ENCODE data around the gene IFT81.
"Not testable (repeated sequence)": the region's sequence is repeated elsewhere in the genome, so short reads cannot be mapped to it uniquely, and the experiment has no call there.

The IFT81 gene, protein sequence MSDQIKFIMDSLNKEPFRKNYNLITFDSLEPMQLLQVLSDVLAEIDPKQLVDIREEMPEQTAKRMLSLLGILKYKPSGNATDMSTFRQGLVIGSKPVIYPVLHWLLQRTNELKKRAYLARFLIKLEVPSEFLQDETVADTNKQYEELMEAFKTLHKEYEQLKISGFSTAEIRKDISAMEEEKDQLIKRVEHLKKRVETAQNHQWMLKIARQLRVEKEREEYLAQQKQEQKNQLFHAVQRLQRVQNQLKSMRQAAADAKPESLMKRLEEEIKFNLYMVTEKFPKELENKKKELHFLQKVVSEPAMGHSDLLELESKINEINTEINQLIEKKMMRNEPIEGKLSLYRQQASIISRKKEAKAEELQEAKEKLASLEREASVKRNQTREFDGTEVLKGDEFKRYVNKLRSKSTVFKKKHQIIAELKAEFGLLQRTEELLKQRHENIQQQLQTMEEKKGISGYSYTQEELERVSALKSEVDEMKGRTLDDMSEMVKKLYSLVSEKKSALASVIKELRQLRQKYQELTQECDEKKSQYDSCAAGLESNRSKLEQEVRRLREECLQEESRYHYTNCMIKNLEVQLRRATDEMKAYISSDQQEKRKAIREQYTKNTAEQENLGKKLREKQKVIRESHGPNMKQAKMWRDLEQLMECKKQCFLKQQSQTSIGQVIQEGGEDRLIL

DNA sequence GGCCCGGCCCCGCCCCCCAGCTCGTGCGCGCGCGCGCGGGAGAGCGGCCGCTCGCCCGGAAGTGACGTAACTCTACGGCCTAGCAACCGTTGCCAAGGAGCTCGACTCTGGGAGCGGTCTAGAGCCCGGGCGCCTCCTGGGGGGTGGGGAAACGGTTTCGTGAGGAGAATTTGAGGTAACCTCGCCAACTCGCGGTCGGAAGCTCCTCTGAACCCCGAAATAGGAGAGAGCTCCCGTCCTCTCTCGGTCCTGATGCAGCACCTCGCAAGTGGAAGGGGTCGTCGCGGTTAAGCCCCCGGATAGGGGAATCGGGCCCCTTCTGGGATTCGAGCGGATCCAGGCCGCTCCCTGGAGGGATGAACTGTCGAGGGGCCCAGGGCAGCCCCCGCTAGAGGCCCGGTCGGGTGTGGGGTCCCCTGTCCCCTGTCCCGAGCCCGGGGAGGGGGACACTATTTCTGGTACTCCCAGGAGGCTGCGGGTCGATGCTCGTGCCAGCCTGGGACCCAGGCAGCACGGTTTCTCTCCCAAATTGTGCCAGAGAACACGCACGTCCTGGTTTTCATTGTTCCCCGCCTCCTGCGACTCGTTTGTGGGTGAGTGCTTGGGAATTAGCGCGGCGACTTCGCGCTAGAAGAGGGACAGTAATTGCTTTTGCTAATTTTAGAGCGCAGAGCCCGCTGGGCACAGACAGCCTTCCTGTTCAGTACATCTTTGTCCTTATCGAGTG is at the start of gene IFT81:
Gene IFT81 (plus strand): TSS at position 89 of the 727 bp plus-strand sequence. CDS start 3,024 bp downstream, outside the sequence.
- DNase-seq, result peak; percentile 97

DNA sequence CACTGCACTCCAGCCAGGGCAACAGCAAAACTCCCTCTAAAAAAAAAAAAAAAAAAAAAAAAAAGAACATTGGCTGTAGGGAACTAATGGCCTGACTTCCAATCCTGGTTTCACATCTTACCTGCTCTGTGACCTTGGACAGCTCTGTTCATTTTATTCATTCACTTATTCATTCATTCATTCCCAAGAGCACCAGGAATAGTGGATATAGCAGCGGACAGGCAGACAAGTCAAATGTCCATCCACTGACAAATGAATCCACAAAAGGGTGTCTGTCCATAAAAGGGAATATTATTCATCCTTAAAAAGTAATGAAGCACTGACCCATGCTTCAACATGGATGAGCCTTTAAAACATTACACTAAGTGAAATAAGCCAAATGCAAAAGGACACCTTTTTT is 48.3 kb upstream of the IFT81 start:
- DNase-seq, result no peak

DNA sequence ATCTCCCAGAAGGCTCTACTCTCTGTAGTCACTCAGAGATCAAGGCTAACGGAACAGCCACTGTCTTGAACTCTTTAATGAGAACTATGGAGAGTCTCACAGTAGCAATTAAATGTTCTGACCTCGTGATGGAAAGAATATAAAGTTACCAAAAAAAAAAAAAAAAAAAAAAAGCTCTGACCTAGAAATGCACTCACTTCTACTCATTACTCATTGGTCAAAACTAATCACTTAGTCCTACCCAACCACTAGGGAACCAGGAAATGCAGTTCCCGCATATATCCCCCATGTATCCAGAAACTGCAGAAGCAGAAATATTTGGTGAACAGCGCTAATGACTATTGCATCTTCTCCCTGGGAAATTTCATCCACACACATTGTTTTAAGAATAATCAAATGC is 46.4 kb upstream of the IFT81 start:
- no peak for DNase-seq

DNA sequence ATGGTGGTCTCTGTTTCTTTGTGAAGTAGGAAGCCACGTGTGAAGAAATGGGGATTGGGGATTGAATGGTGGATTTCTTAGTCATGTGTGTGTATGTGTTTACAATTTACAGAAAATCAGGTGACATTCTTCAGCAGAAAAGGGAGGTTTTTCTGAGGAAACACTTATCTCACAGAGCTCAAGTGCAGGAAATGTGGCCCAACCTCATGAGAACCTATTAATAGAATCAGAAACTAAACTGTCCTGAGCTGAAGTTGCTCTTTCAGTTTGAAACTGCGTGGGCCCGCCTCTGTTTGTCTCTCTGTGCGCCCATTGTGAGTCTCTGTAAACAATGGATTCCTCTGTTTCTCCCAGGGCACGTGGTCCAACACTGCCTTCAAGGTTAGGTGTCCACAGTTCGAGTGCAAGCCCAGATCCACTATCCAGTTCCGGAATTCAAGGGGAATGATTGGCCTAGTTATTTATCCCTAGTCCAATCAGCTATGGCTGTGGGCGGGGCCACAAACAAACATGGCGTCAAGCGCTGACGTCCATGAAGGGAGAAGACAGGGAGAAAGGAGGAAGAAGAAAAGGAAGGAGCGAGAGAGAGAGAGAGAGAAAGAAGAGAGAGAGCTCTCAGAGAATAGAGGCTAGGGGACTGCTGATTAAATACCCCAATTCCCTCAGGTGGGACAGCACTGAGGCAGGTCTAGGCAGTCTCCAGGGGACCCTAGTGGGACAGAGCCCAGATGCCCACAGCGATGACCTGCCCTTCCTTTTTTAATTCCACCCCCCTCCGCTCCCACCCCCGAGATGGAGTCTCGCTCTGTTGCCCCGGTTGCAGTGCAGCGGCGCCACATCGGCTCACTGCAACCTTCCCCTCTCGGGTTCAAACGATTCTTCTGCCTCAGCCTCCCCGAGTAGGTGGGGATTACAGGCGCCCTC is 44.4 kb upstream of the IFT81 start:
- DNase-seq, result peak; percentile 91

DNA sequence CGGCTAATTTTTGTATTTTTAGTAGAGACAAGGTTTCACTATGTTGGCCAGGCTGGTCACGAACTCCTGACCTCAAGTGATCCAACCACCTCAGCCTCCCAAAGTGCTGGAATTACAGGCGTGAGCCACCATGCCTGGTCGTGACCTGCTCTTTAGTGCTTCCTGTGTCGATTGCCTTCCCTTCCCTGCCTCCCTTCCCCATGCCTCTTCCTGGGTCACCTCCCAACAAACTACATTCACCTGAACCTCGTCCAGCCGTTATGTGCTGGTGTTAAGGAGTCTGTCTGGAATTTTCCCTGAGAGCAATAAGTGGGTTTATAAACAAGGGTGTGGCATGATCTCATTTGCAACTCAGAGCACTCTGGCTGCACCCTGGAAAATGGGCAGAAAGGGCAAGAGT is 43.7 kb upstream of the IFT81 start:
- DNase-seq, result no peak

DNA sequence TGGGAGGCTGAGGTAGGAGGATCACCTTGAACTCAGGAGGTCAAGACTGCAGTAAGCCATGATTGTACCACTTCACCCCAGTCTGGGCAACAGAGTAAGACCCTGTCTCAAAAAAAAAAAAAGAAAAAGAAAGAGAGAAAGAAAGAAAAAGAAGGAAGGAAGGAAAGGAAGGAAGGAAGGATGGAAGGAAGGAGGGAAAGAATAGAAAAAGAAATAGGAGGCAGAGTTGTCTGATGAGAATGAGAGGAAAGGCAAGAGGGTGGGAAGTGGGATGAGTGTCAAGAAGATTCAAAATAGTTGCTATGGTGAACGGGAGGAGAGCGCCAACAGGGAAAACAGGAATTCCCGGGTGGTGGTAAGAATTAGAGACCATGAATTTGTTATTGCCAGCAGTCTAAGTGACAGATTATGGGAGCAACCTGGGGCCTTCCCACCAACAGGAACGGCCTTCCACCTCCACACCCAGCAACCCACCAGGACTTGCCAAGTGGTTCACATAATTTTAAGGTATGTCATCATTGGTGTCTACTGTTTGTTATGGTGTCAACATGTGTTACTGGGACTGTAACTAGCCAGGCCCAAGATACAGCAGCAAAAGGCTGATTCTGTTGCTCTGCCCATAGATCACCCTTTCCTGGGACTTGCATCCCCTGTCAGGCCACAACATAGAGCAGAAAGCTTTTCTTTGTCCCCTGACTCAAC is 39.7 kb upstream of the IFT81 start:
- no peak for DNase-seq

DNA sequence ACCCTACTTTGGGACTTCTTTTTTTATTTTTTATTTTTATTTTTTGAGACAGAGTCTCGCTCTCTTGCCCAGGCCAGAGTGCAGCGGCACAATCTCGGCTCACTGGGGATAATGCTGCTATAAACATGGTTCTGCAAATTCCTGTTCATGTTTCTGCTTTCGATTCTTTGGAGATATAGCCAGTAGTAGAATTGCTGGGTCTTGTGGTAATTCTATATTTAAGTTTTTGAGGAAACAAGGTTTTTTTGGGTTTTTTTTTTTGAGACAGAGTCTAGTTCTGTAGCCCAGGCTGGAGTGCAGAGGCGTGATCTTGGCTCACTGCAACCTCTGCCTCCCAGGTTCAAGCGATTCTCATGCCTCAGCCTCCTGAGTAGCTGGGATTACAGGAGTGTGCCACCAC is 35.9 kb upstream of the IFT81 start:
- DNase-seq, result not testable (repeated sequence)

DNA sequence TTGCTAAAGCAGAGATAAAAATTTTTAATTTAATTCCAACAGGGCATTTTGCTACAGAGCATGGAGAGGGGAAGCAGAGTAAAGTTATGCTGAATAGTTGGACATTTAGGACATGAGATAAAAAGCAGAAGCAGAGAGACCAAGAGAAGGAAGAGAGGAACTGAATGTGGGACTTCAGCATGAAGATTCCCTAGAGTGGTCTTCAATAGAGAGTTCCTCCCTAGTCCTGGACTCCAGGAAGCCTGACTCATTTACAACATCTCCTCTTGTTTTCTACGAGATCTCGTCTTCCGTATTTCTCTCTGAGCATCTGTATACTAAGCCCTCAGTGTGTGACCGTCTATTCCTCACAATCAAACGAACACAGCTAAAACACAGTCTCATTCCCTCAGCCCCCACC is 35.2 kb upstream of the IFT81 start:
- DNase-seq, result no peak

DNA sequence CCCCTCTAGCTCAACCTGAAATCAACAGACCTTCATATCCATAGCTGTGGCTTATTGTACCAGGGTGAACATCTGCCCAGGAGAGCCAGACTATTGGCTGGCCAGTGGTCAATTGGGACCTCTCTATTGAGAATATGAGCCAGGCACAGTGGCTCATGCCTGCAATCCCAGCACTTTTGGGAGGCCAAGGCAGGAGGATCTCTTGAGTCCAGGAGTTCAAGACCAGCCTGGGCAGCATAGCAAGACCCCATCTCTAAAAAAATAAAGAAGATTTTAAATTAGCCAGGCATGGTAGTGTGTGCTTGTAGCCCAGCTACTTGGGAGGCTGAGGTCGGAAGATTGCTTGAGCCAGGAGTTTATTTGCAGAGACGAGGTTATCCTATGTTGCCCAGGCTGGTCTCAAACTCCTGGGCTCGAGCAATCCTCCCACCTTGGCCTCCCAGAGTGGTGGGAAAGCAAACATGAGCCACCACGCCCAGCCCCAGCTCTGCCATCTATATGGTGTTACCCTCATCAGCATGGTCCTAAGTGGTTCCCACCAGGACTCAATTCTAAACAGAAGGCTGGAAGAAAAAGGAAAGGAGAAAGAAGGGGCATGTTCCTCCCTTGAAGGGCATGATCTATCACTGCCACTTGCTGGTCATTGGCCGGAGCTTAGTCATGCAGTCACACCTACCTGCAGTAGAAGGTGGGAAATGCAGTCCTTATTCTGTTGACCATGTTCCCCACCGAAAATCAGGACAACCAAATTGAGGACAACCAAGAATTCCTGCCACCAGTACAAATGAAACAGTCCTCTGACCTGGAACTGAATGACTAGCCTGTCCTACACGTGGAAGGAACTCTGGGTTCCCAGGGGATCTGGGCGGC is 33.7 kb upstream of the IFT81 start:
- DNase-seq, result no peak

DNA sequence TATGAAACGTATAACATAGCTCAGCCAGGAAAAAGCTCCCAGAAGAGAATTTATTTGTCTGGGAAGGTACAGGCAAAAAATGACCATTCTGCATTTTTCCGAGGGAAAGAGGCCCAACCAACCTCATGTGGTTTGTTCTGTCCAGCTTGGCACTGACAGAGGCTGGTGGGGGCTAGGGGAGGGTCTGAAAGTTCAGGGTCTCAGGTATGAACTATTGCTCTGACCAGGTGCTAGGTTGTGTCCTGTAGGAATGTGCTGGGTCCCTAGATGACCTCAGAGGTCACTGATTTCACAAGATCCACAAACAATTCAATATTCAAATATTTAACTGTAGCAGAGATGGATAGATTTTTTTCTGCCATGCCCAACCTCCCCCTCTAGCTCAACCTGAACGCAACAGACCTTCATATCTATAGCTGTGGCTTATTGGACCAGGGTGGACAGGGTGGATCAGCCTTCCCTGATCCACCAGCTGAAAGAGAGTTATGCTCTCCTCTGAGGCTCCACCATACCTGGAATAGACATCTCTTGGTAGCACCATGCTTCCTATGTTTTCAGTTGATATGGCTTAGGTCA is 32.9 kb upstream of the IFT81 start:
- no peak for DNase-seq

DNA sequence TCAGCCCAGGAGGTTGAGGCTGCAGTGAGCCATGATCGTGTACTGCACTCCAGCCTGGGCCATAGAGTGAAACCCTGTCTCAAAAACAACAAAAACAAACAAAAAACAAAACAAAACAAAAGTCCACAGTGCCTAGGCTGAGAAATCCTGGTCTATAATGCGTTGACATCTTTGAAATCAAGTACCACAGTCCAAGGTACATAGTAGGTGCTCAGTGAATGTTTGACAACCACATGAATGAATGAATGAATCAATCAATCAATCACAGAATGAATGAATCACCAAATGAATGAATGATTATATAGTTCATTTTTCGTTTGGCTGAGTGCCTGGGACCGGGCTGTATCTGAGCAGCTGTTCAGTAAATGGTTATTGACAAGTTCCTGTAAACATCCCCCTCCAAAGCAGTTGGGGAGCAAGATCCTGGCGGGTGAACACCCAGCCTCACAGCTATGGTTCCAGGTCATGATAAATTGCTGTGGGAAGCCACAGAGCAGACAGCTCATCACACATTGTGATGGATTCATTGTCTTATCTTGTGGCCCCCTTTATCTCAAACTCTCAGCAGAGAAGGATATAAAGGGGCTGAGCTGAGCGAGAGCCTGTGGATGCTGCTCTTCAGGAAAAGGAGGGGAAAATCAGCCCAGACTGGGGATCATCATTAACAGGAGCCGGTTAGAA is 30.4 kb upstream of the IFT81 start:
- no peak for DNase-seq

DNA sequence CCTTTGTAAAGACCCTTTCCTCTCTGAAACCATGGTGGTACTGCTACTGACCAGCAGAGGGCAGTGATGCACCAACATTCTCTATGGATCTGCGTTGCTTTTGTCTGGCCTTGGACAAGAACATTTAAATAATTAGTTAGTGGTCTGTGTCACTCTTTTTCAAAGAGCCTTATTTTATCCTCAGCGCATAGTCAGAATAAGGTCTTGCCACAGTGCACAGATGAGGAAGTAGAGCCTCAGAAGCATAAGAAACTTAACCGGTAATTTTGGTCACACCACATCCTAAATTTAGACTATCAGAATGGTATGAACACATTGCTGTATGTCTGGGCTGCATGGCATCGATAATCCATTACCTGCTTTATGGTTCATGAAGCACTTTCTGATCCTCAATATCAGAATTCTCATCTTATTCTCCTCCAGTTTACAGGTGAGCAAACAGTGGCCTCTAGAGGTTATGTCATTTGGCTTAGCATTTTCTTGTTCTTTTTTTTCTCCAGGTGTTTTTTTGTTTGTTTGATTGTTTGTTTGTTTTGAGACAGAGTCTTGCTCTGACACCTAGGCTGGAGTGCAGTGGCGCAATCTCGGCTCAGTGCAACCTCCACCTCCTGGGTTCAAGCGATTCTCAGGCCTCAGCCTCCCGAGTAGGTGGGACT is 23.7 kb upstream of the IFT81 start:
- peak; percentile 72 for DNase-seq

DNA sequence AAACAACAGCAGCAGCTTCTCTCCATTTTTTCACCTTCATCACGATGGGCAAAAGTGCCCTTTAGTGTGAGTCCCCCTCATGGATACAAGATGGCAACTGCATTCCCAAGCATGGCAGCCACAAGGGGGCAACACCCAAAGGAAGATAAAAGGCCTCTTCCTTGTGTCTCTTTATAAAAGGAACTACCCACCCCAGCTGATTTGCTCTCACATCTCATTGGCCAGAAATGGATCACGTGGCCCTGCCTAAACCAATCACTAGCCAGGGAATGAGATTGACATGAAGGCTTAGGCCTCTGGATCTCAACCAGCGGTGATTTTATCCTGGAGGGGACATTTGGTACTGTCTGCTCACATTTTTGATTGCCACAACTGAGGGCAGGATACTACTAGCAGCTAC is 21.9 kb upstream of the IFT81 start:
- DNase-seq, result peak; percentile 56

DNA sequence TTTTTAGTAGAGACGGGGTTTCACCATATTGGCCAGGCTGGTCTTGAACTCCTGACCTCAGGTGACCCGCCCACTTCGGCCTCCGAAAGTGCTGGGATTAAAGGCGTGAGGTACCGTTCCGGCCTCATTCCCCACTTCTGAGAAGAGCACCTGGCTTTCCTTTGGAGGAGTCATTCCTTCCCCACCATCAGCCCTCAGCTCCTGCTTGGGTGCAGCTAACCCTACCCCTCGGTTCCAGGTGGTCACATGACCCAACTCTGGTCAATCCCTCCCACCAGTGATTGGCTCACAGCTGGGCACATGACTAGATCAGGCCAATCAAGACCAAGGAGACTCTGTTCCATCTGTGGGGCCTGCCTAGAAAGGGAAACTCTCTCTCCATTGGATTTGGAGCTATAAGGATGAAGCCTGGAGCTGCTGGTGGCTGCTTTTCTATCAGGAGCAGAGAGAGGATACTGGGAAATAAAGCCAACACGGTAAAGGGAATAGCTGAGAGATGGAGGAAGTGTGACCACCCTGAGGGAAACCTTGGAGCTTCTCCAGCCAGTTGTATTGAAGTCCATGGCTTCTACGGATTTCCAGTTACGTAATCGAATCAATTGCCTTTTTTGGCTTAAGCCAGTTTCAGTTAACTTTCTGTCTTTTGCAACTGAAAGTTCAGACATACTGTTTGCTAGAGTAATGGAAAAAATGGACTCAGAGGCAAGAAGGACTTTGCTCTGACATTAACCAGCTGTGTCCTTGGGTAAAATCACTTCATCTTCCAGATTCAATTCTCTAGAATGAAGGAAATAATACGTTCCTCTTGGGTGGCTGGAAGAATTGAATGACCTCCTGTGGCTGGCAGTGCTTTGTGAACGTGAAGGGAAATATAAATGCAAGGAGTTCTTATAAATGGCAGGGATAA is 19.7 kb upstream of the IFT81 start:
- DNase-seq, result no peak

DNA sequence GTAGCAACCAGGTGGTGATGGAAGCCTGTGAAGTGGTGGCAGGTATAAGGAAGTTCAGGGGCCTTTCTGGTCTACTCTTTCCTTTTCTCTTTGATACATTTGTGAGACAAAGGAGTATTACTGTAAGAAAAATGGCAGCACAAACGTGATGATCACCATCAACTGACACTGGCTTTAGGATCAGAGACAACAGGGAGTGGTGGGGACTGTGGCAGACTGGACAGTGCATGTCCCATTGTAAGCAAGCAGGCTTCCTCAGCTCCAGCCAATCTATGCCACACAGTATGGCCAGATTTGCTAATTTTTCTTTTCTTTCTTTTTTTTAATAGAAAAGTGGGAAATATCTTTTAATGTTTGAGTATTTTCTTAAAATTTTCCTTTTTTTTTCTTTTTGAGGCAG is 19.0 kb upstream of the IFT81 start:
- DNase-seq, result no peak

DNA sequence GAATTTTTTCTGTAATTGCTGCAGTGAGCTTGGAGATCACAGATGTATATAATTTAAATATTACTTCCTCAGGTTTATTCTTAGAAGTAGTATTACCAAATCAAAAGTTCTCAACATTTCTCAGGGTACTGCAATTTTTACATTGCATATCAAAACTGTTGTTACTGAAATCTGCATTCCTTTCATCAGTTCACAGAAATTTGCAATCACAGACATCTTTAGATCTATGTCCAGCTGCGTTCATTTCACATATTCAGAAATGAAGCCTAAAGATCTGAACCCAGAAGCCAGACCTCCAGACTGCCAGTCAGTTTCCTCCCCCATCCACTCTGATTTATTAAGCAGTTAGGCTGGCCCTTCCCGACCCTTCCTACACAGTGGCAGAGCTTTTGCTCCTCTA is 18.2 kb upstream of the IFT81 start:
- no peak for DNase-seq

DNA sequence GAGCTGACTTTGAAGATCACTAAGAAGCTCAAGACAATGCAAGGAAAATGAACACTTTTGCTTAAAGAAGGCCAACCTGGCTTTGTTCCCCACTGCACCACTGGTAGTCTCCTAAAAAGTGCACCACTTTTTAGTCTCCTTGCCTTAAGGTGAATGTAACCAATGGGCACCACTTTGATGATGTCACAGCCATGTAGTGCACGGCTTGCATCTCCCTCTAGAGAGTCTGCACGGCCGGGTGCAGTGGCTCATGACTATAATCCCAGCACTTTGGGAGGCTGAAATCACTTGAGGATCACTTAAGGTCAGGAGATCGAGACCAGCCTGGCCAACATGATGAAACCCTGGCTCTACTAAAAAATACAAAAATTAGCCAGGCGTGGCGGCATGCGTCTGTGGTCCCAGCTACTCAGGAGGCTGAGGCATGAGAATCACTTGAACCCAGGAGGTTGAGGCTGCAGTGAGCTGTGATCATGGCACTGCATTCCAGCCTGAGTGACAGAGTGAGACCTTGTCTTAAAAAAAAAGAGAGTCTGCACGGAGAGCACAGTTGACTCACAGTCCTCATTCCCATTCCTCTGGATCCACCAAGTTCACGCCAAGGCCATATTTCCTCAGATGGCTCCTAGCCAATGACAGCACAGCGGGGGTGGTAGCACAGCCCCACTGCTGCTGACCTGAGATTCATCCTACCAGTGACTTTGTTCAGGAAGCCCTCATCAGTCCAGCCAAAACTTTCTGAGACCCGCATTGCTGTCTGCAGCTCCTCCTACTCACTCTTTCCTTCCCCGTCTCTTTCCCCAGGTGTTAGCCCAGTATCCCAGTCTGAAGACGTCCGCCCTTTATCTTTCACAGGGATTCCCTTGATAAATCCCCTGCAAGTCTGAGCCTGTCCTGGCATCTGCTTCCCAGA is 16.5 kb upstream of the IFT81 start:
- no peak for DNase-seq
